HG02642 (cell line): ENCODE data around the gene S100B.
"Not testable (repeated sequence)": the region's sequence is repeated elsewhere in the genome, so short reads cannot be mapped to it uniquely, and the experiment has no call there.

Source experiments
- ATAC-seq: cut with Tn5 transposase; IDR thresholded peaks from one replicate; pipeline ENCODE4 v1.9.1; 2021; ENCODE audit warnings: mild to moderate bottlenecking; ENCODE audit not compliant: unreplicated experiment, poor library complexity

S100B gene

DNA sequence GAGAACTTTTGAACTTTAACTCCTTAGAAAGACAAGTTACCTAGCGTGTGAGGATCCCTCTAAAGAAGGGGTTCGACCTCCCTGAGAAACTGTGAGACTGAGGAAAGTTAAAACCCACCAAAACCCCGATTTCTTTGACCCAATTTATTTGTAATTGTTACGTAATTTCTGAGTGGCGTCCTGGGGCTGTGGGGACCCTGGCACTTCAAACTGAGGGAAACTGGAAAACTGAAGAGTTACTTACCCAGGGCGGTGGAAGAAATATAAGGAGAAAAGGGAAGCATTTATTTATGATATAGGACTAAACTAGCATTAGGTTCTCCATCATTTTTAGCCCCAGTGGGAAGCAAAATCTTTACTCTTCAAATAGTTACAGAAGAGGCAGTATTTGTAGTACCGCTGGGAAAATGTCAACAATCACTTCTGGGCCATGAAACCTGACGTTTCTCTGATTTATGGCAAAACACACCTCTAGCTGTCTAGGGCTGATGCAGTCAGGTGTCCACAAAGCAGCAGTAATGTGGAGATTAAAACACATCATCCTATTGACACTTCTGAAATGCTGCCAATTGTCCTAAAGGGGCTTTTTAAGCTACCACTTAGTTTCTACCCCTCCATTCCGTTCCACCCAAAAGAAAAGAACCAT is 430 bp downstream of the S100B start:
- no peak for ATAC-seq

DNA sequence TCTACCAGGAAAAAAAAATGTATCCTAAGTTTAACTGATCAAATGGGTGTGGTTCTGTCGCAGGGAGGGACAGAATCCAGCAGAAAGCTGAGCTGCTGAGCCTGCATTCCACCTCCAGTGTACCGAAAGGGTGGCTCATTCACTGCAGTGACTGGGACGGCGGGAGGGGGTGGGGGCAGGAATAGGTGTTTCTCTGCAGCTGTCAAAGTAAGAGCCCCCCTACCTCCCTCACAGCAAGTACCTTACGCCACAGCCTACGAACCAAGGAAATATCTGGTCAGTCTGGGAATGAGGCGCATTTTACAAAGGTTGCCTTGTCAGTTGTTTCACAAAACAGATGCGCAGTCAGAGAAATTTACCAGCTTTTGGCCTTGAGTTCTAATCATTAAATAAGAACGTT is 1.7 kb downstream of the S100B start:
- no peak for ATAC-seq

DNA sequence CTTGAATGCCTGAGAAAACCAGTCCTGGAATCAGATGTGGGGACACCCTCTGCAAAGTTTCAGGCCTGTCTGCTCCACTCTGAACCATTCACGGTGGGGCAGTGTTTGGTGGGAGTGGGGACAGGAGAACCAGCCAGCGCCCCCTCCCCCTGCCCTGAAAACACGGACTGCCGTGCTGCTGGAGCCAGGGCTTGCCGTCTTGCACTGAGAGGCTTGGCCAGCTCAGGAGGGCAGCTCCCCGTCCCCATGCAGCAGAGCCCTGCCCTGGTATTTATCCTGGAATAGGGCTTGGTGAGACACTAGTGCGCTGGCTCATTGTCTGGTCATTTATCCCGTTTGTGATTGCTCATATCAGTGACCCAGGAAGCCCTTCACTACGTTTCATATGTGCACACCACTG is 3.9 kb downstream of the S100B start:
- no peak for ATAC-seq

DNA sequence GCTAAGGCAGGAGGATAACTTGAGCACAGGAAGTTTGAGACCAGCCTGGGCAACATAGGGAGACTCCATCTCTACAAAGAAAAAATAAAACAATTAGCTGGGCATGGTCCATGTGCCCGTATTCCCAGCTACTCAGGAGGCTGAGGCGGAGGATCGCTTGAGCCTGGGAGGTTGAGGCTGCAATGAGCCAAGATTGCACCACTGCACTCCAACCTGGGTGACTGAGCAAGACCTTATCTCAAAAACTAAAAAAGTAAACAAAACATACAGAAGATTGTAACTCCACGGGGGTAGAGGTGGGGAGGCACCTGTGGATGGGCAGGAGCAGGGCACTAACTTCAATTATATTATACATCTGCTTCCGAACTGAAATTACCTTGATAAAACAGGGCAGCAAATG is 4.6 kb downstream of the S100B start:
- ATAC-seq, result no peak

DNA sequence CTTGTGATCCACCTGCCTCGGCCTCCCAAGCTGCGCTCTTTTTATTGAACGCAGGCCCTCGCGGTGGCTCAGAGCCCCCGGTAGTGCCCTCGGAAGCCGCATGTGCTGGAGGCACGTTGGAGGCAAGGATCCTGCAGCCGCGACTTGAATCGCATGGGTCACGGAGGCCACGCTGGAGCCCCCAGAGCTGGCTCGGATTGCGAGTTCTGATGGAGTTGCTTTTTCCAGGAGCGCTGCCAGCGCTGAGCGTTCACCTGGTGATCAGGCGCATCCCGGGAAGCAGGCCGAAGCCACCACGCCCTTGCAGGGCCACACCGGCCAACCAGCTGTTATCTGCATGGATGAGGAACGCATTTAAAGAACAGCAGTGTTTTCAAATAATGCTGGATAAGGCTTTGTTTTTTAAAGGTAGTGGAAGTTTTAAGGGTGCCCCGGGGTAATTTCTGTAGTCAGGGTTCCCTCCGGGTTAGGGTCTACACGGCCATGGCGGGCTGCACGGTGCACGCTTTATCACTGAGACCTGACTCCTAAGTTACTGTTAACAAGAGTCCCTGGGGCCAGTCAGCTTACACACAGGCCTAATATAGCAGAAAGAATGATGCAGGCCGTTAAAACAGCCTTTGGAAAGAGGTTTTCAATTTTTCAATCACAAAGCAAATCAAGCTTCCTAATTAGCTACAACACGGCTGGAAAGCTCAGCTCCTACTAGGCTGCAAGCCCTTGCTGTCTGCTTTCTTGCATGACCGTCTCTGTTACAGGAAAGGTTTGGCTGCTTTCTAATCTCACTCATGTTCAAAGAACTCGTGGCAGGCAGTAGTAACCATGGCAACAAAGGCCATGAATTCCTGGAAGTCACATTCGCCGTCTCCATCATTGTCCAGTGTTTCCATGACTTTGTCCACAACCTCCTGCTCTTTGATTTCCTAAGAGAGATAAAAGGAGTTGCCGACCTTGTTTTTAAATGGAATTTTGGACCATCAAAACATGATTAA is 6.0 kb downstream of the S100B start:
- no peak for ATAC-seq

DNA sequence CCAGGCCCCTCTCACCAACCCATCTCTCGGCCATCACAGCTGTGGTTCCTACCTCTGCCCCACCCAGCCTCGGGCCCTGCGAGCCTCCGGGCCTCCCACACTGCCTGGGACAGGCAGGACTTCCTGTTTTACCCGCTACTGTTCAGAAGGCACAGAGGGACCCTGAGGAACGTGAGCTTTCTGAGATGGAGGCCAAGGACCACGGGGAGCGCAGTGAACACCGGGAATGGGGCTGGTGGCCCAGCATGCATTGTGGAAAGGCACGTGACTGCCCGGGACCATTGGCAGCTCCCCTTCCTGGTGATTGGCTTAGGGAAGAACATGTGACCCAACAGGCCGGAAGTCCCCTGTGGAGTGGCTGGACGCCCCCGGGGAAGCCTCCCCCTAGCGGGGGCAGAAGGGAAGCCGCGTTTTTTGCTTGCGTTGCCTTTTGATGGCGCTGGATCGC is 7.0 kb downstream of the S100B start:
- no peak for ATAC-seq

DNA sequence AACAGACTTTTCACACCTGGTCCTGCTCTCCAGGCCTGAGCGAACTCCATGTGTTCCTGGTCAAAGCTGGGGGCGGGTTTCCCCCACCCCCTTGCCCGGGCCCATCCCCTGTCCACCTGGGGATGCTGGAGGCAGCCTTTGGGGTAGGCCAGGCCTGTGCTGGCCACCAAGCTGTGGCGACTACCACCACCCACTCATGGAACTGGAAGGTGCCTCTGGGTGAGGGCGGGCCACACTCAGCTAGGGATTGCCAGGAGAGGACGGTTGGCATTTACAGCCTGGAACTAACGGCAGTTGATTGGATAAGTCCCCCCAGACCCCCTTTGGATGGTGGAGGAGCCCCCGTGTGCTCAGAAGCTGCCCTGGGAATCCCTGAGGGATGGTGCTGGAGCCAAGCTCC is 7.9 kb downstream of the S100B start:
- no peak for ATAC-seq

DNA sequence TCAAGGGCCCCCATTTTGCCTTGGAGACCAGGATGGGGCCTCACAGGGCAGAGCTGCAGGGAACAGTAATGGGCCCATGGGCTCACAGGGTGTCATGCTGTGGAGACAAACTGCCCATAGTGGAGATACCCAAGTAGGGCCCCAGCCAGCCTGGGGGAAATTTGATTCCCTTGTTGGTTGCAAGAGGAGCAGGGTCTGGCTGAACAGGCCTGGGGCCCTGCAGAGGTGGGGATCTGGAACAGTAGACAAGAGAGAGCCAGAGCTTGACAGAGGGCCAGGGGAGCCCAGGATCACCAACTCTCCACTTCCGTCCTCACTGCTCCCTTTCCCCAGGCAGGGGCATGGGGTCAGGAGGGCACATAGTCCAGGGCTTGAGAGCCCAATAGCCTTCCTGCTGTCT is 8.7 kb downstream of the S100B start:
- no peak for ATAC-seq

DNA sequence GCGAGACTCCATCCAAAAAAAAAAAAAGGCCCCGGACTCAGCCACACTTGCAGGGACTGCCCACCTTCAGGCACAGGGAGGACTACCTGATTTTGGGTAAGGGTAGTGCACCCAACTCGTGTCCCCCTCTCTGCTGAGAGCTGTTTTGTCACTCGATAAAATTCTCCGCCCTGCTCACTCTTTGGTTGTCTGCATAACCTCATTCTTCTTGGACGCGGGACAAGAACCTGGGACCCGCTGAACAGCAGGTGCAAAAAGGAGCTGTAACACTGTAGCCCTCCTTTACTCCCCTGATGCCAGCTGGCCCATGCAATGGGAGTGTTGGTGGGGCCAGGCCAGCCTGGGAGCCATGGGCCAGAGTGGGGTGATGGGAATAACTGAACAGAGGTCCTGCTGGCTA is 10.6 kb downstream of the S100B start:
- no peak for ATAC-seq

DNA sequence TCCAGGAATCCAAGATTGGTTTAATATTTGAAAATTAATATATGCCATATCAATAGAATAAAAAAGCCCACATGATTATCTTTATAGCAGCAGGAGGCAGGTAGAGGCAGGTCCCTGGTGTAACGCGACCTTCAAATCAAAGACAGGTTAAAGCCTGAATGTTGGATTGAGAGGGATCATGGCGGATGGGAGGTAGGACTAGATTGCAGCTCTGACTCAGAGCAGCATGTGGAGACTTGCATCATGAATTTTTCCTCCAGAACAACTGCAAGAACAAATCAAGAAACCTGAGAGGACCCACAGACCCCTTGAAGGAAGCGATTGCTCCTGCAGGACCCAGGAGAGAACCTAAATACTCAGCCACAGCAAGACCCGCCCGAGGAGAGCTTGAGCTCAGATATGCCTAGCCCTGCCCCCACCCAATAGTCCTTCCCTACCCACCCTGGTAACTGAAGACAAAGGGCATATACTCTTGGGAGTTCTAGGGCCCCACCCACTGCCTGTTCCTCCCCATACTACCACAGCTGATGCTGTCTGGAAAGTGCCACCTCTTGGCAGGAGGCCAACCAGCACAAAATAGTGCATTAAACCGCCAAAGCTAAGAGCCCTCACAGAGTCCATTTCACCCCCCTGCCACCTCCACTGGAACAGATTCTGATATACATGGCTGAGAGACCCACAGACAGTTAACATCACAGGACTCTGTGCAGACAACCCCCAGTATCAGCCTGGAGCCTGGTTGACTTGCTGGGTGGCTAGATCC is 19.5 kb downstream of the S100B start:
- no peak for ATAC-seq

DNA sequence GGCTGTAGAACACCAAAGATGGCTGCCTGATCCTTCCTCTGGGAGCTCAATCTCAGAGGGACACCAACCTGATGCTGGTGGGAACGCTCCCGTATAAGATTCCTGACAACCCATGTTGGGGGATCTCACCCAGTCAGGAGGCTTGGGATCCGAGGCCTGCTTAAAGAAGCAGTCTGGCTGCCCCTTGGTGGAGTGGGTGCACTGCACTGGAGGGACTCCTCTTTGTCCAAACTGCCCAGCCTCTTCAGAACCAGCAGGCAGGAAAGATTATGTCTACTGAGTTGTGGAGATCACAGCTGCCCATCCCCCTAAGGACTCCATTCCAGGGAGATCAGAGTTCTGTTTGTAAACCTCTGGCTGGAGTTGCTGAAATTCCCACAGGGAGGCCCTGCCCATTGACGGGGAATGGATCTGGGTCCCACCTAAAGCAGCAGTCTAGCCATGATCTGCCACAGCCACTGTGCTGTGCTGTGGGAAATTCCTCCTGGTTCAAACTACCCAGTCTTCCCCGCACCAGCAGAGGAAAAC is 23.0 kb downstream of the S100B start:
- ATAC-seq, result no peak

DNA sequence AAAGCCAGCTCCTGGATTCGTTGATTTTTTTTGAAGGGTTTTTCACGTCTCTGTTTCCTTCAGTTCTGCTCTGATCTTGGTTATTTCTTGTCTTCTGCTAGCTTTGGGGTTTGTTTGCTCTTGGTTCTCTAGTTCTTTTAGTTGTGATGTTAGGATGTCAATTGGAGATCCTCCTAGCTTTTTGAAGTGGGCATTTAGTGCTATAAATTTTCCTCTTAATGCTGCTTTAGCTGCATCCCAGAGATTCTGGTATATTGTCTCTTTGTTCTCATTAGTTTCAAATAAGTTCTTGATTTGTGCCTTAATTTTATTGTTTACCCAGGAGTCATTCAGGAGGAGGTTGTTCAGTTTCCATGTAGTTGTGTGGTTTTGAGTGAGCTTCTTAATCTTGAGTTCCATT is 25.5 kb downstream of the S100B start:
- not testable (repeated sequence) for ATAC-seq

DNA sequence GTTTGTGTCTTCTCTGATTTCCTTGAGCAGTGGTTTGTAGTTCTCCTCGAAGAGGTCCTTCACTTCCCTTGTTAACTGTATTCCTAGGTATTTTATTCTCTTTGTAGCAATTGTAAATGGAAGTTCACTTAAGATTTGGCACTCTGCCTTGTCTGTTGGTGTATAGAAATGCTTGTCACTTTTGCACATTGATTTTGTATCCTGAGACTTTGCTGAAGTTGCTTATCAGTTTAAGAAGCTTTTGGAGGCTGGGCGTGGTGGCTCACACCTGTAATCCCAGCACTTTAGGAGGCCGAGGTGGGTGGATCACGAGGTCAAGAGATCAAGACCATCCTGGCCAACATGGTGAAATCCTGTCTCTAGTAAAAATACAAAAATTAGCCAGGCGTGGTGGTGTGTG is 27.1 kb downstream of the S100B start:
- not testable (repeated sequence) for ATAC-seq

DNA sequence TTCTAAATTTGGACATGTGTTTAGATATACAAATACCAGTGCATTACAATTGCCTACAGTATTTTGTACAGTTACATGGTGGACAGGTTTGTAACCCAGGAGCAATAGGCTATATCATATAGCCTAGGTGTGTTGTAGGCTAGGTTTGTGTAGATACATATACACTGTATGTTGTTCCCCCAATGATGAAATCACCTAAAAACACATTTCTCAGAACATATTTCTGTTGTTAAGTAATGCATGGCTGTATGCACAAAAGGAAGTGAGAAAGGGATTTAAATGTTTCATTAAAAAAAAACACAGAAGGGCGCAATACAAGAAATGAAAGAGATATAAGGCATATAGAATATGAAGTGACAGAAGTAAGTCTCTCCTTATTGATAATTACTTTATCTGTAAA is 32.0 kb downstream of the S100B start:
- no peak for ATAC-seq

DNA sequence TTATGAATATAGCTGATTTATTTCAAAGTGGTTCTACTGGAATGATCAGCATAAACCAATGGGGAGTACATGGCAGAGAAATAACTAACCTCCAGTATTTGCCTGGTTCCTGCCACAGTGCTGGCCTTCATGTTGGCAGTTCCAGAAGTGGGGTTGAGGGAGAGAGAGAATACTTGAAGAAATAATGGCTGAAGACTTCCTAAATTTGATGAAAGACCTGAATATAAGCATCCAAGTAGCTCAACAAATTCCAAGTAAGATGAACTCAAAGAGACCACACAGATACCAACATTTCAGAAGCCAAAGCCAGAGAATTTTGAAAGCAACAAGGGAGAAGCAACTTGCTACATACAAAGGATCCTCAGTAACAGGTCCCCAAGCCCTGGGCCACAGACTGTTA is 34.3 kb downstream of the S100B start:
- ATAC-seq, result no peak

DNA sequence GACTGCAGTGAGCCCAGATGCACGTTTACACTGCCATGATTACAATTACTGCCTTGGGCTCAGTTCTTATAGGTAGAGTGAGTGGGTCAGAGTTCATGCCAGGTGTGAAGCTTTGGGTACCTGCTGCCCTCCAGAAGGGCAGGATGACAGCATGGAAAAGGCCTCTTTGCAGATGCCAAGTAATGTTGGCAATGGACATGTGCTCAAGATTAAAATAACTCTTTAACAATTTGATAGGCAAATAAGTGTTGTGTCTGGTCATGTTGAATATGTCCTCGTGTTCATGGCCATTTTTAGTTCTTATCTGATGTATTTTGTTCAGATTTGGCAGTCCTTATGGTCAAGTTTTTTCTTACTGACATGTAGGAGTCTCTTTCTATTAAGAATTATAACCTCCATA is 34.8 kb downstream of the S100B start:
- ATAC-seq, result no peak

DNA sequence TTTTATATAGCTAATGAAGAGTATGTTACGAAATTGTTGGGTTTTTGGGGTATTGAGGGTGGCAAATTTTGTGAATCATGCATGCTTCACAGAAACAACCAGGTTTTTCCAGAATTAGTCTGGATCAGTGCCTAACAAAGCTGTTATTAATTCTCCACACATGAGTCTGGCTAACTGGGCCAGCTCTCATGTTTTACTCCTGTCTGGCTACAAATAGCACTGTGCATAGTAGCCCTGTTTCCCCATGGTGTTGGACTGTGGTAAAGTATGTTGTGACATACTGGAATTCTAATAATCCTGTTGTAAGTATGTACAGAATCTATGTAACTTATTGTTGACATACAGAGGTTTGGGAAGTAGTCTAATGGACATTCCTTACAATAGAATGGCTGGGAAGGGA is 35.8 kb downstream of the S100B start:
- no peak for ATAC-seq

DNA sequence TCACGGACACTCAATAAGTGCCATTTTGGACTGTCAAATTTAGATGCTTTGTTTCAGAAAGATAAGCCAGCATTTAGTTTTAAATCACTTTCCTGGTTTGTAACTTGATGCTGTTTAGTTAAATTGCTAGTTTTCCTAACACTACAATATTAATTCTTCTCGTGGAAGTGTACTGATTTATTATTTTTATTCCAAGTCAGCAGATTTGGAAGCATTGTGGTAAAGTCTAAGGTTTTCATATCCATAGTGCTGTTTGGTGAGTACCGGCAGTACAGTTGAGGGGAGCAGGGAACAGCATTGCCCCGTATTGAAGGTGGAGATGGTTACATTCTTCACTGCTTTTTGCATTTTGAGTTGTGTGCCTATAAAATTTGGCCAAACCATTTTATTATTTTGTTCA is 36.3 kb downstream of the S100B start:
- no peak for ATAC-seq

DNA sequence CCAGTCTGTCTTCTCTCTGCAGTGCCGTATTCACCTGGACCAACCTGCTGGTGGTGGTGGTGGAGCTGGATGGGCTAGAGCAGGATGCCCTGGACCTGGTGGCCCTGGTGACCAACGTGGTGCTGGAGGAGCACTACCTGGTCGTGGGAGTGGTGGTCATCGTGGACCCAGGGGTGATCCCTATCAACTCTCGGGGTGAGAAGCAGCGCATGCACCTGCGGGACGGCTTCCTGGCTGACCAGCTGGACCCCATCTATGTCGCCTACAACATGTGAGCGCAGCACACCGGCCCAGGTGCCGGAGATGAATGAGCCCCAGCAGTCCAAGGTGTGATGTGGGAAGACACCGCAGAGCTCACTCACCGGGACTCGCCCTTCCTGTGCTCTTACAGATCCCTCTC is 37.5 kb downstream of the S100B start:
- ATAC-seq, result no peak

DNA sequence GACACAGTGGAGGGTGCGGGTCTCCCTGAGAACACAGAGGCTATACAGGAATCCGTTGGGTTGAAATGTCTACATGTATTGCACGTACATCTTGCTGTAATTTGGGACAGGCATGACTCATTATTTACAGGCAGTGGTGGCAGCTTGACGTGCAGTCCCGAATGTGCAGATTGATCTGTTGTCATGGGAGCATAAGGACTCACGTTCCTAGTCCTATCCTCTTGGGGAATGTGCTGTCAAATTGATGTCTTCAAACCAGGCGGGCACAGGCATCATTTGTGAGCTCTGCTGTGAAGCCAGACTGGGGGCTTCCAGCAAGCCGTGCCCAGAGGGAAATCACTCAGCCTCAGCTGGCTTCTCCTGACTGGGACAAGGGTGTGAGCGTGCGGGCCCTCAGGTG is 40.5 kb downstream of the S100B start:
- ATAC-seq, result no peak
